ENCODE results near the gene ITPKB.

Gene ITPKB

DNA sequence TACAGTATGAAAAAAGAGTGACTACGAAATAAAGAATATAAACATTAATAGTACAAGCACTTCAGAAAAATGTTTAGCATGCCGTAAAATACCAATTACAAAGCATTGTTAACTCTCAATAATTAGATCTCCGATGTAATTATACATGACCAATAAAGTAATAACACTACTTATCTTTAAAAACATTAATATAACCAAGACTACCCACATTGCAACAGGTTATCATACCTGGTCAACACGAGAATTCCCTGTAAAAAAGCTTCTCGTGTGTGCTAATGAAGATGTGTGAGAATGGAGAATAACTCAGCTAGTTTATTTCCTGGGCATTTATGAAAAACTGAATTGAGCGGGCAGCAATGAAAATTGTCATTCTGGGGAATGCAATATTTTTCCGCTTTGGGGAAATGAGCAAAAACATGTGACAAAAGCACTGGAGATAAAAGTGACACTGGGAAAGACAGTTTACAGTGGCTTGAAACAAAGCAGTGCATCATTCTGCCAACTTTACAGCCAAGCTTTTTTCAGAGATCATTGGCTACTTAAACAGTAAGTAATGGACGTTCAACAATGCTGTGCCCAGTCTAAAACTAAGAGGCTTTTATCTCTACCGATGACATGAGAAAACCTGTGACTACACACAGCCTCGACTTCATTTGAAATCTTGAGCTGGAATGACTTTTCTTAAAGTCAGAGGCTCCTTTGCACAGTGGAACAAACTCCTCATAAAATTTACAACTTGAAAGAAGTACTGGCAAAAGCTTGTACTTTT lies 34.7 kb downstream of the ITPKB start:
- DNase-seq (ENCODE audit: low read depth) = no peak

DNA sequence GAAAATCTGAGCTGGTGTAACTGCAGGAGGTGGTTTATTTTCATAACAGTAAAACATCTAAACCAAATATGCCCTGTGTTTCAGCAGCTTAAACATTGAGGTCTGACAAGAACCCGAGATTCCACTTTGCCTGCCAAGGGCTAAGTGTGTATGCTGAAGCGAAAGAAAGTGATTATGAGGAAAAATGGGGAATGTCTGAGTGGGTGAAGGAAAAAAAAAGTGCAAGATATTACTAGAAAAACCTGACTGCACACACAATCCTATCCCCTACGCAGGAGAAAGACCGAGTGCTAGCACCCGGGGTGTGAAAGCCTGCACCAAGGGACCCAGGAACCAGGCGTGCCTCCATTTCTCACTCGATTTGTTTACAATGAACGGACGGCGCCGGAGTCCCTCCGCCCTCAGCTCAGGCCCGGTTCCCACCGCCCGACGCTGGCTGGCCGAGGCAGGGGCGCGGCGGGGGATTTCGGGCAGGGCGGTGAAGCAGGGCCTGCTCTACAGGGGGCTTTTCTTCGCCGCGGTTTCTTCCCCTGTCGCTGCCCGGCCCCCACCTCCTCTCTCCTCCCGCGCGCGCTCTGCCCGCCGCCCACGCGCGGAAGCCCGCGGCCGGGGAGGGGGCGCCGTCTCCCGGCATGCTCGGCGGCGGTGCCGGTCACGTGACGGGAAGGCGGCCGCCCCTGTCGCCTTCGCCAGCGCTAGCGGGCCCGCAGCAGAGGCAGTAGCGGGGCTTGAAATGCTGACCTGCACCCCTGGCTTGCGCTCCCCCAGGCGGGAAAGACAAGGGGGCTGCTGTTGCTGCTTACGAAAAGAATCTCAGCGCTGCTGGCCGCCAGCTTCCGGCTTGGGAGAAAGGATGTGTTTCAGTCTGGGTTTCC lies 35.9 kb downstream of the ITPKB start:
- peak; percentile 60 for DNase-seq (ENCODE audit: low read depth)

DNA sequence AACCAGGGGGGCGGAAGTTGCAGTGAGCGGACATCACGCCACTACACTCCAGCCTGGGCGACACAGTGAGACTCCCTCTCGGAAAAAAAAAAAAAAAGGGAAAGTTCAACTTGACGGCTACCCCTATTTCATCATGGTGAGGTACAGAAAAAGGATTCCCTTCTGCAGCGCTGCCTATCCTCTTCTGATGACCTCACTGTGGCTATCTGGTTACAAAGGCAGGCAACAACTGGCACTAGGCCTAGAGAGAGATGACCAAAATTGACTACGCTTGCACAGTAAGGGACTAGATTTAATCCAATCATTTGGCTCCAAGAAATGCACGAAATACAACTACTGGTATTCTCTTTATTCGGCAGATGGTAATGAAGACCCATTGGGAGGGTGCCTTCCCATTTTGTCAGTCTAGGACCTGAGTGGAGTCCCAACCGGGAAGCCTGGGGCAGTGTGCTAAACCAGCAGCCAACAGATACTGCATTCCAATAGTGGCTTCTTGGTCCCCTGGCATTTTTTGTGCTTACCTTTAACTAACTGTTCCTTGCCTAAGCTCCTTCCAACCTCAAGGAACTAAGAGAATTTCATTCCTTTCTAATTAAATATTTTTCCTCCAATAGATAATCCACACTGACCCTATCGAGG lies 36.6 kb downstream of the ITPKB start:
- no peak for DNase-seq (ENCODE audit: low read depth)

DNA sequence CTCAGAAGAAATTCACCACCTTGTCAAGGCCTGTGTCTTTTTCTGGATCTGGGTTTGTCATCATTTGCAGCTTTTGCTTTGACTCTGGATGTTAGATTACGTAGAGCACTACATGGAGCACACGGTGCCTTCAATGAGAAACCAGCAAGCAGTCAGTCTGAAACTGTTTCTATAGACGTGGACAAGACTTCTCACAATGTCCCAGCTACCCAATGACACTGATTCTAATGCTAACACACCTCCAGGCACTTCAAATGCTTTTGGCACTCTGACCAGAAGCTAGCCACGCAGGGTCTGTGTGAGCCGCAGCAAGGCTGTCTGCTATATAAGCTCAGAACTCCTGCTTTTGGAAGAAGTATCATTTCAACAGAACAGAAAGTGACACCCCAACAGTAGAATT lies 38.2 kb downstream of the ITPKB start:
- DNase-seq (ENCODE audit: low read depth) = no peak

DNA sequence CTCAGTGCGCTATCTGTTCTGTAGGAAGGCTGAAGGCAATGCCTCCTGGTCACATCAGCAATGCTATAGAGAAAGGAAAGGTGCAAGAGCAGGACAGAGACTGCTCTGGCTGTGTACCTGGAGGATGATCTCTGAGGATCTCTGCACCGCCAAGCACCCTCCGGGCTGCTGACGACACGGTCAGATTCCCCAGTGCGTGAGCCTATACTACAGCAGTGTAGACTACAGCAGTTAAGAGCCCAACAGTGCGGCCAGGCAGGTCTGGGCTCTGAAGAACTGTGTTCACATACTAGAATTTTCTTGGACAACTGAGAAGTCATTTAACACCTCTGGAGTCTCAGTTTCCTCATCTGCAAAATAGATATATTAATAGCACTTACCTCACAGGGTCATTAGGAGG lies 39.9 kb downstream of the ITPKB start:
- no peak for DNase-seq (ENCODE audit: low read depth)

DNA sequence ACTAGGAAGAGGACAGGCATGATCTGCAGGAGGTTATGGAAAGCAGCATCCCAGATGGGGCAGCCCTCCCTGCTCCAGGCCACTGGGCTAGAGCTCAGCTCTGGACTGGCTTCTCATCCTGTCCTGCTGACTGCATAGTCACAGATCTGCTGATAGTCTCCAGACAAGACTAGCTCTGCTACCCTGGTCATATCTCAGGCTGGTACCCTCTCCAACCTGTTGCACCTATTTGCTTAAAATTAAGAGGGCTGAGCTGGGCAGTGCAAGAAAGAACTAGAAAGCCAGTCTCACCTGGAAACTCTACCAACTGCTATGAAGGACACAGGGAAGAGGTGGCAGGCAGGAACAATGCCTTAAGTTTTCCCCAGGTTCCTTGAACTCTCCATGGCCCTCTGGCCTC lies 40.4 kb downstream of the ITPKB start:
- no peak for DNase-seq (ENCODE audit: low read depth)

DNA sequence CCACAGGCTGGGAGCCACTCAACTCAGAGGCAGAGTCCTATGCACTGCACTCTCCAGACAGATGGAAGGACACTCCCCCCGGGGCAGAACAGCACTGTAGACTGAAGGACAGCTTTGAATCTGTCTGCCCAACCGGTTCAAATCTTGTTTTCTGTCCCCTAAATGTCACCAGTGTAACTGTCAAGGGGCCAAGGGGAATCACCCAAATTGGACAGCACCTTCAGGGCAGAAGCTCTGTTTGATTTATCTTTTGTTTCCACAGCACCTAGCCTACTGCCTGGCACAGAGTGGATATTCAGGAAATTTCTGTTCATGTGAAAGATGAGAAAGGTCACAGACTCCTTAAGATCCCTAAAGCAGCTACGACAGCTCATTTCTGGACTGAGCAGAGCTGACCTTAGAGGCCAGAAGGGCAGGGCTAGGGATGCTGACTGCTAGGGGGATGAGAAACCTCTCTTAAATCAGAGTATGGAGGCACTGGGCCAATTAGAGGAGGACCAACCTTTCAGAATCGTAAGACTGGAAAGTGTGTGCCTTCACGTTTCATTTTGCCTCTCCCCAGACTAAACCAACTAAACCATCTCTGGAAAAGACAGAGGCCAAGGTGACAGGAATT lies 41.0 kb downstream of the ITPKB start:
- DNase-seq (ENCODE audit: low read depth) = no peak

DNA sequence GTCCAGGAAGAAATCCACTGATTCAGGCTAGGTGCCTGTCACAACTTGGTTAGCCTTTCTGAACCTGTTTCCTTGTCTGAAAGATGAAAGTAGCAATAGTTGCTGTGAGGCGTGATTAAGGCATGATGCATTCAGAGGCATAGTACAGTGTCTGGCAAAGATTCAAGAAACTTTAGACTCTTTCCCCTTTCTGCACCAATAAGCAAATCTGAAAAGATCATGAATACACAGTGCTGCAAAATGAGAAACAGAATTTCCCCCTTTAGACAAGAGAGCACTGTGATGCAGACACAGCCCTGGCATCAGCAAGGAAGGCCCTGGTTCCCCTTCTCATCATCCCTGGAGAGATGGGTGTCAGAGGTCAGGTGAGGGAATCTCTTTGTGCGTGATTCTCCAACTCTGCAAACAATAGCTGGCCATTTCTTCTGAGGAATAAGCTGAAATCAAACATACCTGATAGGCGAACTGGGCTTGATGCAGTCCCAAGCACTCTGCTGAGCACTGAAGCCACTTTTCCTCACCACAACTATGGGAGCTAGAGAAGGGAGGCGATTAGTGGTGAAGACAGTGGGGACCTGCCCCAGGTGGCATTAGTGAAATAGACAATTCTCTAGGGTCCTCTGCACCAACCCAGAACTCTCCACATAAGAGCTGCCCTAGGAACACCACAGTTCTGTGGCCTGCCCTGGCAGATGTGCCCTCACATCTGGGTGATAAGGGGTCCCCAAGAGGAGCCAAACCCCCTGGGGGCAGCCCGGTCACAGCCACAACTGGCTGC lies 41.7 kb downstream of the ITPKB start:
- no peak for DNase-seq (ENCODE audit: low read depth)

DNA sequence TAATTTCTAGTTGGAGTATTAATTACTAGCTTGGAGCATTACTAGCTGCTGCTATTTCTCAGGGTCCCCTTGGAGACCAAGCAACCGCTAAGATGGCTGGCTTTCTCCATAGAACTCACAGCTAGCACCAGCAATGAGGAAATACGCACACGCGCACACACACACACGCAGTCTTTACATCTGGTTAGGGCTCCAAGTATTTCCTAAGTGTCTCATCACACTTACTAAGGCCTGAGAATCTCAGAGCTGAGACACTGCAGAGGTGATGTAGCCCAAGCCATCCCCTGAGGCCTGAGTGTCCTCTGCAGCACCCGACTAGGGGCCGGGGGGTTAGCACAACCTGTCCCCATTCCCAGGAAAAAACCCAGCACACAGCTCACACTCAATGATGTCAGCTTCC lies 42.5 kb downstream of the ITPKB start:
- DNase-seq (ENCODE audit: low read depth) = no peak

DNA sequence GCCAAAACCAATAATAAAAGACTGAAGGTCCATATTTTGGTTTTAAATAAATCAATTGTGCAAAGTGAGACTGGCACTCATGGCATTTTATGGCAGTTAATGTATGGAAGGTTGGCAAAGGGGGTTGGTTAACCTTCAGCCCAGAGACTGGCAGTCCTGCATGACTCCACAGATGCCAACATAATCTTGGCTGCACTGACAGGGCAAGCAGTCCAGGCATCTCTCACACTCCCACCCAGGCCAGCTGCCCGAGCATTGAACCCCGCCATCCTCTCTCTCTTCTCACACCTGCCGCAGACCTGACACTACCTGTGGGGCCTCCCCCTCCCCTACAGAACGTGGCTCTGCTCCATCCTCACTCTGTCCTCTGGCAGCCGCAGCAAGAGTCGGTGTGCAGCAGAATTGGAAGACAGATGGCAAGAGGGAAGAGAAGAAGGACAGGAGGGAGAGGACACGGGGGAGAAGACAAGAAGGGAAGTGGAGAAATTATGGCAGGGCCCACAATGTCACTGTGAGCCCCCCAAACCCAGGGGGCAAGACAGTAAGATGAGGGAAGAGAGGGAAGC lies 43.7 kb downstream of the ITPKB start:
- DNase-seq (ENCODE audit: low read depth) = no peak

DNA sequence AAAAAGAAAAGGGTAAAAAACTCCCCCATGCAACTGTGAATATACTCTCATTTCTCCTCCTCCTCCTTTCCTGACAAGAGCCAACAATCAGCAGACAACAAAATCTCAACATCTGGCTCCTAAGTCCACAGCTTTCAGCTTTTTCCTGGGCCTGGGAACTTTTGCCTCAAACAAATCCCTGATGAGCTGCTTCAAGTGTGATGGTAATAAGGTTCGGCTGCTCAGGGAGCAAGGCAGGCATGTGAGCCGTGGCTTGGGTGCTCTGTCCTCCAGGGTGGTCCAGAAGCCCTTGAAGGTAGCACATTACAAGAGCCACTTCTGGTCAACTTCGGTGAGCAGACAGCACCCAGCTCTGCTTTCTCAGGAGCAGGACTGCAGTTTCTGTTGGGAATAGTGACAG lies 46.3 kb downstream of the ITPKB start:
- DNase-seq (ENCODE audit: low read depth) = no peak

DNA sequence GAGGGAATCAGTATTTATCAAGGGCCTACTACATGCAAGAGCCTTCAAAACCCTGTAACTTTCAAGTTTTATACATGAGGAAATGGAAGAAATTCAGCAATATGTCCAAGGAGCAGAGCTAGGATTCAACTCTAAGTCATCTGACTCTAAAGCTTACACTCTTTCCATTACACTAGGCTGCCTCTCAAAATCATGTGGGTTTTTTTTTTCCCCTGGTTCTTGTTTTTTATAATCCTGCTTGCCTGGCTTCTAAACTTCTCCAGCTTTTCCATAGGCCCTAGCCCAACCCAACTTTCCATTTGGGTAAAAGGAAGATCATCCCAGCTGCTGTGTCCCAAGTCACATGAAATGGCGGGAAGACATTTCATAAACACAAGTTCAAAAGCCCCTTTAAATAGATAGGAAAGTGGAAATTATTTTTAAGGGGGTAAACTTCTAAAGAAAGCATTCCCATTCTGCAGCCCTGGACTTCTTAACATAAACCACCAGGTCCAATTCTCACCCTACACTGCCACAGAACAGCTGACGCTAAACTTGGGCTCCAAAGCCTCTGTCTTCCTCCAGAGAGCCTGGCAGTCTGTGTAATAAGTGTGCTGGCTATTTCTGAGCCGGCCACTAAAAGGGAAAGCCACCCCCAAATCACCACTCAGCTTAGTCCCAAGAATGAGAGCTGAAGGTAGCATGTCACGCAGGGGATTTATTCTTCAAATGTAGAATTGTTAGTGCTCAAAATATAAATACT lies 46.9 kb downstream of the ITPKB start:
- DNase-seq (ENCODE audit: low read depth) = no peak

DNA sequence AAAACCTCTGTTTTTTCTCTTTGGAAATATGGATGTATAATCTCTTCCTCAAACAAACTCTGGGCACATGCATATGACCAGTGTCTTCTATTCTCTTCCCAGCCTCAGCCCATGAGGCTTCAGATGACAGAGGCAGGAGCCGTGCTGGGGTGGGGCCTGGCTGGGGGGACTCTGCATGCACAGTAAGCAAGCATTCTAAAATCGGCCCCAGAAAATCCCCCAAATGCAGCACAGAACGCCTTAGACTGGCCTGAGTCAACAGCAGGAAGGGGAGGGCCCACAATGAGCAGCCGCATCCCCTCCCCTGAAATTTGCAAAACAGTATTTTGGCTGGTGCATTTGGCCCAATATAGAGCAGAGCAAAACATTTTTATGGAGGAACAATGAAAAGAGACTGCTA lies 47.8 kb downstream of the ITPKB start:
- no peak for DNase-seq (ENCODE audit: low read depth)

DNA sequence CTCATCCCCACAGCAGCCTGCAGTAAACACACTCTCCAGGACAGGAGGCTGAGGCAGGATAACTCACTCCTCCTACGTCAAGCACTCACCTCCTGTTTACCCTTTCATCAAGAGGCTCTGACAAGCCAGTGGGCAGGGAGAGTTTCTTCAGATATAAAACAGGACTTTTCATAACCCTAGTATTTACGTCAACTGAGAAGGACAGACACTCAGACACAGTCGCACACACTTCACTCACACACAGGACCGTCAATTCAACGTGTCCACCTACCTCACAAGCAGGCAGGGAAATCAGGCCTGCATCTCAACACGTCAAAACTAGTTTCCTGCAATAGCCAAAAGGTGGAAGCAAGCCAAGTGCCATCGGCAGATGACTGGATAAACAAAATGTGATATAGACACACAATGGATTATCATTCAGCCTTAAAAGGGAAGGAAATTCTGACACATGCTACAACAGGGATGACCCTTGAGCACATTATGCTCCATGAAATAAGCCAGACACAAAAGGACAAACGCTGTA lies 48.6 kb downstream of the ITPKB start:
- DNase-seq (ENCODE audit: low read depth) = no peak

DNA sequence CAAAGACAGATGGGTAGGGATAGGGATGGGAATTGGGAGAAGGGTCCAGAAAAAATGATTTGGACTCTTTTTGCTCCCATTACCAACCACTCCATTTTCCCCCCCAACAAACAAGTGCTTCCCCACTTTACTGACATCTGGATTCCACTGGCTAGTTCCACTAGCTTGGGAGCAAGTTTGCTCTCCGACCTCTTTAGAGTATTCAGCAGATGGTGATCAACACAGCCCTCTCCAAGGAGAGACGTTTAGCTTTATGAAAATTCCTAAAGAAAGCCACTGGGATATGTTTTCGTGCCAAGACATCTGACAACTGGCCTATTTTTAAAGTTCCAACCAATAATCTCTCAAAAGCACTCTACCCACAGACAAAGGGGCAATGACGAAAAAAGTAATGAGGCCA lies 50.3 kb downstream of the ITPKB start:
- DNase-seq (ENCODE audit: low read depth) = no peak

DNA sequence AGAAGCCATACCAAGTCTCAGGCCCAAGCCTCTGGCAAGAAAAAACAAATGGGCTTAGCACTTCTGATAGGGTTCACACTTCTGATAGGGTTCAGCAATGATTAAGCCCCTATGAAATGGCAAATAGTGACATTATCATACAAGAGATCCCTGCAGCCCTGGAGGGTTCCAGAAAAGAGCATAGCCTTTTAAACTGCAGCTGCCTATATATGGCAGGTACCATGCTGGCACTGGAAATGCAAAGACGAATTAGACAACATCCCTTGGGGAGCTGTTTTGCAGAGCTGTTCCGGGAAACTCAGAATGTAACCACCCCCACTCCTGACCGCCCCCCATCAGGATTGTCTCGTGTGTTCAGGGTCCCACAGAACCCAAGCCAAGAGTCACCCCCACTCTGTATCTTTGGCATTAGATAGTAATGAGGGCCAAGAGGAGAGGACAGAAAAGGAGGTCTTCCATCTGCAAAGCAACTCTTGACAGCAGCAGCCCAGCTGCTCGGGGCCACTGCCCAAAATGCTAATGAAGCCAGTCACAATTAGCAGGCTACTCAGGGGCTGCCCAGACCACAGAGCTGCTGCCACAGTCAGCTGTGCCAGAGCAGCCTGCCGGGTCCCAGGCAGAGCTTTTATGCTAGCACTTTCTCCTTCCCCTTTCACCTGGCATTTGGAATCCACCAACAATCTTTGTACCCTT lies 50.9 kb downstream of the ITPKB start:
- DNase-seq (ENCODE audit: low read depth) = no peak

DNA sequence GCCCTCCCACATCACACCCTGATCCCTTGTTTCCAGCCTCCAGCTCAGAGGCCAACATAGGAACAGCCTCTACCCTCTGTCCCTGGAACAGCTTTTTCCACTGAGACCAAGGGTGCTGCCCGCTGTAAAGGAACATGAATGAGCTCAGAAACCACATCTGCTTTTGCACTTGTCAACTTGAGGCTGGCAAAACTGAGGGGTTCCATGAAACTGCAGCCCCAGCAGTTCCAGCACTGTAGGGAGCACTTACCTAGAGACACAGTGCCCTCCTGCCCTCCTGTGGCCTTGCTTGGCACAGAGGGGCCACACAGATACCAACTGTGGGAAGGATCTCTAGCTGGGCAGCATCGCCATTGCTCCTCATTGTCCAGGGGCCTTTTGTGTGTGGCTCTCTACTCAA lies 51.7 kb downstream of the ITPKB start:
- no peak for DNase-seq (ENCODE audit: low read depth)

DNA sequence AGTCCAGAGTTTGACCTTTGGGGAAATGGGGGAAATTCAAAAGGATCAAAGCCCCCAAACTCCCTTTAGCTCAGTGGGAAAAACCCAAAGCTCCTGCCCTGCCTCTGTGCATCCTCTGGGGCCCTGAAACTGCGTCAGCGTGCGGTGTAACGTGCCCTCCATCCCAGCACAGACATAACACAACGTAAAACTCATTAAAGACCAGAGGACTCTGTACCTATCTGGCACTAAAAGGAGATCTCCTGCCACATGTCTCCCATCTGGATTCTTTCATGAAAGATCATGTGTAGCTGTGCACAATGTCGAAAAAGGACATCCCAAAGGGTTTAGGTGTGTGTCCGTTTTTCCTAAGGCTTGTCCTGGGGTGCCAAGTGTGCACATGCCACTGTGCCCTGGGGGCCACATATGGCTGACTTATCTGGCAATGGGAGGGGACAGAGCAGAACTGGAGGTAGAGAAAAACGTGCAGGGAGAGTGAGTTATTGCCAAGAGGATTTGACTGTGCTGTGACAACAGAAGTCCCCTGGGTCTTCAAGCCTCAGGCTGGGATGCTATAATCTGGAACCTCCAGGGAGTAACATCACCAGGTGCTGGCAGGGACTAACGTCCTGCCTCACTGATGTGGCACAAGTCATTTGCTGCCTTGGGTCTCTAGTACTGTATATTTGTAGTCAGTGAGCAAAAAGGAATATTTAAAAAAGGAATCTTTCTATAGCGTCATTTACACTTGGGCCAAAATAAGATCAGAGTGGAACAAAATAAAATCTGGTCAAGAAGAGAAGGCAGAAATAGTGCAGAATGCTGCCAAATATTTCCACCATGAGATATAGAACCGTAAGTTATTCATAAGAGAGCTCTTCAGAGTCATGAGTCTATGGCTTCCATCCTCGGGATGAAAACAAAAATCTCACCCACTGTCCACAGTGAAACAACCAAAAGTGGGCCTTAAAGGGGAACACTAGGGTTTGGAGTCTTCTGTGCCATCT lies 52.3 kb downstream of the ITPKB start:
- DNase-seq (ENCODE audit: low read depth) = no peak
